ENCODE measurements around the gene RFLNA. TPM values are rescaled to one million over a fixed set of nuclear protein-coding genes. Genes with fewer than 3 reads are reported as not detected.

The RFLNA gene
- total RNA-seq, 2 experiments from 2014 or later, result not detected

DNA sequence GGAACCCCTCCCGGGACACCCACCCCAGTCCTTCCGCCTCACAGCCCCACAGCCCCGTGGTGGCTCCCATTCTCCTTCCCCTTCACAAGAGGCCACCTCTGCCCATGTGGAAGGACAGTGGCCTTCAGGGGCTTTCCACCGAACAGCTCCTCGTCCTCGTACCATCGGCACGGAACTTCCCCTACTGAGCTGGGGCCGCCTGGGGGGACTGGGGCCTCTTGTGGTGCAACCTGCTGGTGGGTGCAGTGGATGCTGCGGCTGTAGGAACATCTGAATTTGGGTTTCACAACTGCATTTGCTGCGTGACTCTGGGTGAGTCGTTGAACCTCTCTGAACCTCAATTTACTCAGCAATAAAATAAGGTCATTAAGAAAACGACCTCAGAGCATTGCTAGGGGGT, 50.9 kb downstream of the RFLNA start:
- H3K4me3 ChIP-seq (ENCODE audit: low read length), result no peak overlapping the region
- H3K27ac ChIP-seq (ENCODE audit: low read depth in 1 of 2, low read length in 2 of 2), result no peak overlapping the region
- H3K27me3 ChIP-seq (ENCODE audit: control insufficient read depth in 1 of 2, insufficient read depth in 2 of 2, low read length in 2 of 2), result no peaks in the 10 kb centered on the region
- ATAC-seq (ENCODE audit: poor library complexity) (no peak), DNase-seq (no peak)
- H3K9me3 ChIP-seq (ENCODE audit: control insufficient read depth in 1 of 2, insufficient read depth in 1 of 2, low read length in 2 of 2), result no peaks in the 10 kb centered on the region
- Mint-ChIP-seq H3K27me3 (no peaks in the 10 kb centered on the region), H3K9me3 (no peaks in the 10 kb centered on the region), H3K36me3 (ENCODE audit: low read depth) (peaks cover 71% of the 10 kb centered on the region), H3K4me3 (no peak overlapping the region), H3K4me1 (ENCODE audit: low read depth) (no peaks in the 10 kb centered on the region), H3K27ac (no peak overlapping the region)
- intact Hi-C loops (cut with DNase I, micrococcal nuclease), result no loop called here
- ChIA-PET CTCF (no interaction called here), POLR2A (no interaction called here)
- TF ChIP-seq, protein P1, sequence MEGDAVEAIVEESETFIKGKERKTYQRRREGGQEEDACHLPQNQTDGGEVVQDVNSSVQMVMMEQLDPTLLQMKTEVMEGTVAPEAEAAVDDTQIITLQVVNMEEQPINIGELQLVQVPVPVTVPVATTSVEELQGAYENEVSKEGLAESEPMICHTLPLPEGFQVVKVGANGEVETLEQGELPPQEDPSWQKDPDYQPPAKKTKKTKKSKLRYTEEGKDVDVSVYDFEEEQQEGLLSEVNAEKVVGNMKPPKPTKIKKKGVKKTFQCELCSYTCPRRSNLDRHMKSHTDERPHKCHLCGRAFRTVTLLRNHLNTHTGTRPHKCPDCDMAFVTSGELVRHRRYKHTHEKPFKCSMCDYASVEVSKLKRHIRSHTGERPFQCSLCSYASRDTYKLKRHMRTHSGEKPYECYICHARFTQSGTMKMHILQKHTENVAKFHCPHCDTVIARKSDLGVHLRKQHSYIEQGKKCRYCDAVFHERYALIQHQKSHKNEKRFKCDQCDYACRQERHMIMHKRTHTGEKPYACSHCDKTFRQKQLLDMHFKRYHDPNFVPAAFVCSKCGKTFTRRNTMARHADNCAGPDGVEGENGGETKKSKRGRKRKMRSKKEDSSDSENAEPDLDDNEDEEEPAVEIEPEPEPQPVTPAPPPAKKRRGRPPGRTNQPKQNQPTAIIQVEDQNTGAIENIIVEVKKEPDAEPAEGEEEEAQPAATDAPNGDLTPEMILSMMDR (IDR thresholded peaks at IDR 0.05), result no peak
- no peaks in the 10 kb centered on the region for H3K4me1 ChIP-seq (ENCODE audit: insufficient read depth, low read length)
- H3K36me3 ChIP-seq (ENCODE audit: insufficient read depth, low read length), result peaks cover 88% of the 10 kb centered on the region

DNA sequence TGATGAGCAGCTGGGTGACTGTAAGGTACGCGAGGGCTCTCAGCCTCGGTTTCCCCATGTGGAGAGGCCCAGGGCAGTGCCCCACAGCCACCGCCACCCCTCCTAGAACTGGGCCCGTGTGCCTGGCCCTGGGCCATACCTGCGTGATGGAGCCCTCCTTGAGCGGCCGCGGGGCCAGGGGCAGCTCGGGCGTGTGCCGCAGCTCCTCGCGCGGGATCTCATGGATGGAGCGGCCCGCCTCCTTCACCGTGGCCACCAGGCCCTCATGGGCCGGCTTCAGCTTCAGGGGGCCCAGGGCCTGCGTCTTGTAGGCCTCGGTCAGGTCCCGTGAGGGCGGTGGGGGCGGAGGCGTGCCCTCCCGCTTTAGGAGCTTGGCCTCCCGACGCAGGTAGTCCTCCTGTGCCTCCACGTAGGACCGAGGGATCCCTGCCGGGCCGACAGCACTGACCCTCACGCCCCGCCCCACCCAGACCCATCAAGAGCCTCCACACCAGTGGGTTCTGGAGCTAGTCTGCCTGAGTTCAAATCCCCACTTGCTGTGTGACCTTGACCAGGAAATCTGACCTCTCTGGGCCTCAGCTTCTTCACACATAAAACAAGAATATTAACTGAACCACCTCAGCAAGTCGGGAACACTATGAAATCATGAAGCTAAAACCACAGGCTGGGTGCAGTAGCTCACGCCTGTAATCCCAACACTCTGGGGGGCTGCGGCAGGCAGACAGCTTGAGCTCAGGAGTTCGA, 51.7 kb downstream of the RFLNA start:
- no peaks in the 10 kb centered on the region for H3K9me3 ChIP-seq (ENCODE audit: control insufficient read depth in 1 of 2, insufficient read depth in 1 of 2, low read length in 2 of 2)
- peaks cover 89% of the 10 kb centered on the region for H3K36me3 ChIP-seq (ENCODE audit: insufficient read depth, low read length)
- H3K4me1 ChIP-seq (ENCODE audit: insufficient read depth, low read length), result no peaks in the 10 kb centered on the region
- no peaks in the 10 kb centered on the region for H3K9me3 Mint-ChIP-seq
- TF ChIP-seq, protein P1 (IDR thresholded peaks at IDR 0.05), result no peak
- intact Hi-C loops (cut with DNase I, micrococcal nuclease), result no loop called here
- no peak overlapping the region for H3K4me3 ChIP-seq (ENCODE audit: low read length)
- H3K27ac ChIP-seq (ENCODE audit: low read depth in 1 of 2, low read length in 2 of 2), result no peak overlapping the region
- no peaks in the 10 kb centered on the region for H3K27me3 Mint-ChIP-seq
- POLR2A ChIA-PET, result no interaction called here
- CTCF ChIA-PET, result no interaction called here
- H3K4me3 Mint-ChIP-seq, result no peak overlapping the region
- no peaks in the 10 kb centered on the region for H3K4me1 Mint-ChIP-seq (ENCODE audit: low read depth)
- no peaks in the 10 kb centered on the region for H3K27me3 ChIP-seq (ENCODE audit: control insufficient read depth in 1 of 2, insufficient read depth in 2 of 2, low read length in 2 of 2)
- H3K27ac Mint-ChIP-seq, result no peak overlapping the region
- DNase-seq (no peak), ATAC-seq (ENCODE audit: poor library complexity) (no peak)
- peaks cover 64% of the 10 kb centered on the region for H3K36me3 Mint-ChIP-seq (ENCODE audit: low read depth)

DNA sequence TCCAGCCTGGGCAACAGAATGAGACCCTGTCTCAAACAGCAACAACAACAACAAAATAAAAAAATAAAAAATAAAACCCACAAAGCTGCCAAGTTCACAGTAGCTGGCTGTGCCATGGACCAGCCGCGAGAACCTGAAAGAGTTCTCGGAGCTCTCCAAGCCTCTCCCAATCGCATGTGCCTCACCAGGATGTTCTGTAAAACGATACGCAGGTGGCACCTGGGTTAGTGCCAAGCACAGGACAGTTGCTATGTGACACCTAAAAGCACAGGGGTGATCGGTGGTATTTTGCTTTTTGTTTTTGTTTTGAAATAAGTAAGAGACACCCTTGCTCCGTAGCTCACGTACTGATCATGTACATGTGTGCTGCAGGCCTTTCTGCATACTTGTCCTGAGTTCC, 52.4 kb downstream of the RFLNA start:
- Histone ChIP-seq H3K36me3 (ENCODE audit: insufficient read depth, low read length) (peaks cover 89% of the 10 kb centered on the region), H3K9me3 (ENCODE audit: control insufficient read depth in 1 of 2, insufficient read depth in 1 of 2, low read length in 2 of 2) (no peaks in the 10 kb centered on the region), H3K27ac (ENCODE audit: low read depth in 1 of 2, low read length in 2 of 2) (no peak overlapping the region), H3K4me3 (ENCODE audit: low read length) (no peak overlapping the region), H3K4me1 (ENCODE audit: insufficient read depth, low read length) (no peaks in the 10 kb centered on the region), H3K27me3 (ENCODE audit: control insufficient read depth in 1 of 2, insufficient read depth in 2 of 2, low read length in 2 of 2) (no peaks in the 10 kb centered on the region)
- H3K27ac Mint-ChIP-seq, result no peak overlapping the region
- POLR2A ChIA-PET, result no interaction called here
- H3K4me1 Mint-ChIP-seq (ENCODE audit: low read depth), result no peaks in the 10 kb centered on the region
- H3K27me3 Mint-ChIP-seq, result no peaks in the 10 kb centered on the region
- H3K36me3 Mint-ChIP-seq (ENCODE audit: low read depth), result peaks cover 58% of the 10 kb centered on the region
- no peak overlapping the region for H3K4me3 Mint-ChIP-seq
- no peak for DNase-seq
- TF ChIP-seq, protein P1 (IDR thresholded peaks at IDR 0.05), result no peak
- no peaks in the 10 kb centered on the region for H3K9me3 Mint-ChIP-seq
- ATAC-seq (ENCODE audit: poor library complexity), result no peak
- CTCF ChIA-PET, result no interaction called here
- intact Hi-C loops (cut with DNase I, micrococcal nuclease), result no loop called here

Measured in CD4-positive, alpha-beta T cell (primary cell).